ENCODE data around the gene GSTK1.

DNA sequence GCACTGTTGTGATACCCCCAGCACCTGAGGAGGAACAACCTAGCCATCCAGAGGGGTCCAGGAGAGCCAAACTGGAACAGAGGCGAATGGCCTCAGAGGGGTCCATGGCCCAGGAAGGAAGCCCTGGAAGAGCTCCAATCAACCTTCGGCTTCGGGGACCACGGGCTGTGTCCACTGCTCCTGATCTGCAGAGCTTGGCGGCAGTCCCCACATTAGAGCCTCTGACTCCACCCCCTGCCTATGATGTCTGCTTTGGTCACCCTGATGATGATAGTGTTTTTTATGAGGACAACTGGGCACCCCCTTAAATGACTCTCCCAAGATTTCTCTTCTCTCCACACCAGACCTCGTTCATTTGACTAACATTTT, 23.3 kb downstream of the GSTK1 start:
- TF ChIP-seq, protein P1, sequence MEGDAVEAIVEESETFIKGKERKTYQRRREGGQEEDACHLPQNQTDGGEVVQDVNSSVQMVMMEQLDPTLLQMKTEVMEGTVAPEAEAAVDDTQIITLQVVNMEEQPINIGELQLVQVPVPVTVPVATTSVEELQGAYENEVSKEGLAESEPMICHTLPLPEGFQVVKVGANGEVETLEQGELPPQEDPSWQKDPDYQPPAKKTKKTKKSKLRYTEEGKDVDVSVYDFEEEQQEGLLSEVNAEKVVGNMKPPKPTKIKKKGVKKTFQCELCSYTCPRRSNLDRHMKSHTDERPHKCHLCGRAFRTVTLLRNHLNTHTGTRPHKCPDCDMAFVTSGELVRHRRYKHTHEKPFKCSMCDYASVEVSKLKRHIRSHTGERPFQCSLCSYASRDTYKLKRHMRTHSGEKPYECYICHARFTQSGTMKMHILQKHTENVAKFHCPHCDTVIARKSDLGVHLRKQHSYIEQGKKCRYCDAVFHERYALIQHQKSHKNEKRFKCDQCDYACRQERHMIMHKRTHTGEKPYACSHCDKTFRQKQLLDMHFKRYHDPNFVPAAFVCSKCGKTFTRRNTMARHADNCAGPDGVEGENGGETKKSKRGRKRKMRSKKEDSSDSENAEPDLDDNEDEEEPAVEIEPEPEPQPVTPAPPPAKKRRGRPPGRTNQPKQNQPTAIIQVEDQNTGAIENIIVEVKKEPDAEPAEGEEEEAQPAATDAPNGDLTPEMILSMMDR (IDR thresholded peaks at IDR 0.05; ENCODE audit: low read depth, low read length, poor library complexity, severe bottlenecking), result no peak
- TF ChIP-seq EZH2phosphoT487 (IDR thresholded peaks at IDR 0.05; ENCODE audit: borderline replicate concordance, low read length), result no peak
